GM10847 (cell line): Measurements from ENCODE around the gene ENTREP1.

Experiments
- POLR2A ChIP-seq: IDR thresholded peaks from 2 replicates; pipeline ENCODE4 v1.6.1; 2011; ENCODE audit not compliant: insufficient read length; ENCODE audit errors: extremely low read depth

ENTREP1 gene

GRCh38 chr9:69411246-69411645, 86.2 kb downstream of the ENTREP1 start:
- TF ChIP-seq POLR2A, result no peak

GRCh38 chr9:69411931-69412740, 87.1 kb downstream of the ENTREP1 start:
- no peak for TF ChIP-seq POLR2A

- no peak for TF ChIP-seq POLR2A
Measured at GRCh38 chr9:69412741-69413150, 87.7 kb downstream of the ENTREP1 start.

- no peak for TF ChIP-seq POLR2A
Measured at GRCh38 chr9:69420611-69421270, 95.7 kb downstream of the ENTREP1 start.

- TF ChIP-seq POLR2A, result no peak
Measured at GRCh38 chr9:69421908-69422801, 97.1 kb downstream of the ENTREP1 start.

GRCh38 chr9:69425136-69425801, 100.3 kb downstream of the ENTREP1 start:
- no peak for TF ChIP-seq POLR2A

- no peak for TF ChIP-seq POLR2A
Measured at GRCh38 chr9:69427286-69427685, 102.3 kb downstream of the ENTREP1 start.

- no peak for TF ChIP-seq POLR2A
Measured at GRCh38 chr9:69428017-69428785, 103.2 kb downstream of the ENTREP1 start.

- TF ChIP-seq POLR2A, result no peak
Measured at GRCh38 chr9:69429281-69429680, 104.3 kb downstream of the ENTREP1 start.

GRCh38 chr9:69430206-69430605, 105.2 kb downstream of the ENTREP1 start:
- no peak for TF ChIP-seq POLR2A

- no peak for TF ChIP-seq POLR2A
Measured at GRCh38 chr9:69431203-69431602, 106.2 kb downstream of the ENTREP1 start.

- no peak for TF ChIP-seq POLR2A
Measured at GRCh38 chr9:69431777-69432176, 106.8 kb downstream of the ENTREP1 start.

GRCh38 chr9:69432623-69433022, 107.6 kb downstream of the ENTREP1 start:
- no peak for TF ChIP-seq POLR2A

GRCh38 chr9:69433392-69433791, 108.4 kb downstream of the ENTREP1 start:
- TF ChIP-seq POLR2A, result no peak
